GM13977 (cell line): ENCODE measurements around the gene PTGS1.

Experiments used
- DNase-seq: peaks from one replicate; pipeline ENCODE4 v3.0.0; 2012; ENCODE audit warnings: low spot score
- CTCF ChIP-seq: IDR thresholded peaks from 2 replicates; pipeline ENCODE4 v1.5.1; 2012; ENCODE audit warnings: mild to moderate bottlenecking, control low read depth; ENCODE audit not compliant: insufficient read depth; ENCODE audit errors: extremely low read depth, missing control alignments
- in situ Hi-C: fragments of 300-500 bp; cut with MboI; formaldehyde crosslinking; loops from one replicate; pipeline ENCODE4 v1.12.0; 2022; ENCODE audit warnings: low sequenced_read_pairs, low pct_unique_long_range_greater_than_20kb, mixed read lengths, inconsistent platforms; ENCODE audit not compliant: unreplicated experiment

PTGS1 gene

GRCh38 chr9:122337556-122337929 lies 33.3 kb upstream of the PTGS1 start:
- no peak for DNase-seq
- TF ChIP-seq CTCF = no peak
- in situ Hi-C loops = no loop called here

- no peak for TF ChIP-seq CTCF
- in situ Hi-C loops = no loop called here
These were observed 32.3 kb upstream of the PTGS1 start for GRCh38 chr9:122338536-122338935.

DNA sequence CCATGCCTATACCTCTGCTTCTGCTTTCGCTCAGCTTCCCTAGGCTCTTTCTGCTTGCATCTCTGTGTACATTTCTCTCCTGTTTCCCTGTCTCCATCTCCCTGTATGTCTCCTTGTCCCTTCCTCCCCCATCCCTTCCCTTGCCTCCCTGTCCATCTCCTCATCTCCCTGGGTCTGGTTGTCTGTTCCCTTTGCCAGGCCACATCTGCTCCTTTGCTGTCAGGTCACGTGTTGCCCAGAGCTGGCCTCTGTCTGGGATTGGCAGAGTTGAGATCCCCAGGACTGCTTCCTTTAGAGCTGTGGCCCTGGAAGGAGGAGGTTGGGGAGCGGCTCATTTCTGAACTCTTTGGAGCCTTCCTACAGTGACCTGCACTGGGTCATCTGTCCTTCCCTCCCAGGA lies 31.8 kb upstream of the PTGS1 start:
- in situ Hi-C loops = no loop called here
- no peak for DNase-seq
- no peak for TF ChIP-seq CTCF

More at GRCh38 chr9:122338536-122338935, 32.3 kb upstream of the PTGS1 start:
- no peak for DNase-seq

DNA sequence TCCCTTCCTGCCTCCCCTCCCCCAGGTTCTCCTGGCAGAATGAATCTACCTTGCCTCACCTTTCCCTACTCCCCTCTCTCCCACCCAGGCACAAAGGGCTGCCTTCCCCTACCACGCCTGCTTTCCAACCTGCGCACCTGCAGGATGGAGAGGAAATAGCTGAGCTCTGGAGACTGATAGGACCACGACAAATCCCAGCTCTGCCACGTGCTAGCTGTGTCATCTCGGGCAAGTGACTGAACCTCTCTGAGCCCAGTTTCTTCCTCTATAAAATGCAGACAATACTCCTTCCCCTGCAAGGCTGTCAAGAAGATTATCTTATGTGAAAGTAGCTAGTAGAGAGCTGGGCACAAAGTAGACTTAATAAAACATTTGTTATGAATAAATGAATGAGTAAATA lies 31.2 kb upstream of the PTGS1 start:
- no peak for TF ChIP-seq CTCF
- no peak for DNase-seq
- in situ Hi-C loops = no loop called here

DNA sequence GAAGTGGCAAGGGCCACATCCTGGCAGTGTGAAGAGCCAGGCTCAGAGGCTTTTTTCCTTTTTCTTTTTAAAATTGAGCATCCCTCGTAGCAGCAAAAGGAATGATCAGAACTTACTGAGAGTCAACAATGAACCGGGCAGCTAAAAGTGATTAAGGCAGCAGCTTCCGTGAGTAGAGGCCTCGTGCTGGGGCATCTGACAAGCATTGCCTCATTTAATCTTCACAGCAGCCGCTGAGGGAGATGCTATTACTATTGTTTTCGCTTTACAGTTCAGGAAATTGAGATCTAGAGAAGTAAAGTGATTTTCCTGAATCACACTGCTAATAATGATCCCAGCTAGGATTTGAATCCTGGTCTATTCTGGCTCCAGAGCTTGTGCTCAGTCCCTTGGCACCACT lies 30.7 kb upstream of the PTGS1 start:
- no peak for TF ChIP-seq CTCF
- DNase-seq = no peak
- in situ Hi-C loops = no loop called here

DNA sequence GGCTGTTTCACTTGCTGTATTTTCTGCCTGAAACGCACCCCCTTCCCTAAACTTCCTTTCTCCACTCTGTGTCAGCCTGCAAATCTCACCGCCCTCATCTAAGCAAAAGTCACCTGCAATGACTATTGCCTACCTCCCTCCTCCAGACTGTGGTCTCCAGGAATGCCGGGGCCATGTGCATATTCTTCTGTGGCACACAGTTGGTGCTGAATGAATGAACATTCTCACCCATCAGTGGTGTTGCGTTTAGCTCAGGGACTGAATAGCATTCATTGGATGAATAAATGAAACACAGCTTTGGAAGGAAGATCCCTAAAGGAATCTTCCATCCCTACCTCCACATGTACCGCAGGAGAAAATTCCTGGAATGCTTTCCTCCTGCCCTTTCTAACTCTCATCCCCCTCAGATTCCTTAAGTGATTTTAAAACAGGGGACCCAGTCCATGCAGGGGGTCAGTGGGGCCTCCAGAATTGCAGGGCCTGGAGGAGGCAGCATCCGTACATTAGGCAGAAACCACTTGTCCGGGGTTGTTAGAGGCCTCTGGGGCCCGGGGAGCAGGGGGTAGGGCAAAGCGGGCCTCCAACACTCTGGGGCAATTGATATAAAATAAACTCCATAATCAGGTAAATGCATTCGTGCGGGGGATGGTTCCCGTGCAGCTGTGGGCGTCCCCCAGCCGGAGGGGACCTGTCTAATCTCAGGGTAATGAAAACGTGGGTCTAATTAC lies 28.3 kb upstream of the PTGS1 start:
- no peak for TF ChIP-seq CTCF
- no peak for DNase-seq
- in situ Hi-C loops = no loop called here
